ENCODE results near the gene IFNAR1.

The IFNAR1 gene

GRCh38 chr21:33292724-33293123 is 32.0 kb upstream of the IFNAR1 start:
- Histone ChIP-seq H3K79me2 (ENCODE audit: control insufficient read depth, insufficient read depth, low read length, unreplicated experiment) (no peaks in the 10 kb centered on the region), H3K36me3 (ENCODE audit: insufficient read depth, low read length) (peaks cover 4% of the 10 kb centered on the region; the same call in 1 of the 2 replicates), H3K27ac (ENCODE audit: low read depth, low read length) (no peak overlapping the region), H3K4me3 (ENCODE audit: low read depth, low read length) (no peak overlapping the region), H3K27me3 (ENCODE audit: insufficient read depth, low read length) (no peaks in the 10 kb centered on the region), H2AFZ (ENCODE audit: low read length, unreplicated experiment) (no peak overlapping the region), H3K4me1 (ENCODE audit: control insufficient read depth, insufficient read depth, low read length, unreplicated experiment) (no peaks in the 10 kb centered on the region)

GRCh38 chr21:33293136-33293535 is 31.6 kb upstream of the IFNAR1 start:
- peaks cover 4% of the 10 kb centered on the region; the same call in 1 of the 2 replicates for H3K36me3 ChIP-seq (ENCODE audit: insufficient read depth, low read length)
- no peaks in the 10 kb centered on the region for H3K4me1 ChIP-seq (ENCODE audit: control insufficient read depth, insufficient read depth, low read length, unreplicated experiment)
- no peaks in the 10 kb centered on the region for H3K79me2 ChIP-seq (ENCODE audit: control insufficient read depth, insufficient read depth, low read length, unreplicated experiment)
- H2AFZ ChIP-seq (ENCODE audit: low read length, unreplicated experiment) = no peak overlapping the region
- no peak overlapping the region for H3K4me3 ChIP-seq (ENCODE audit: low read depth, low read length)
- no peak overlapping the region for H3K27ac ChIP-seq (ENCODE audit: low read depth, low read length)
- no peaks in the 10 kb centered on the region for H3K27me3 ChIP-seq (ENCODE audit: insufficient read depth, low read length)

GRCh38 chr21:33293811-33294216 is 31.0 kb upstream of the IFNAR1 start:
- H3K4me3 ChIP-seq (ENCODE audit: low read depth, low read length) = no peak overlapping the region

GRCh38 chr21:33296156-33296555 is 28.6 kb upstream of the IFNAR1 start:
- H3K79me2 ChIP-seq (ENCODE audit: control insufficient read depth, insufficient read depth, low read length, unreplicated experiment) = no peaks in the 10 kb centered on the region
- no peak overlapping the region for H2AFZ ChIP-seq (ENCODE audit: low read length, unreplicated experiment)
- H3K36me3 ChIP-seq (ENCODE audit: insufficient read depth, low read length) = peaks cover 4% of the 10 kb centered on the region; the same call in 1 of the 2 replicates
- H3K4me3 ChIP-seq (ENCODE audit: low read depth, low read length) = no peak overlapping the region
- H3K27me3 ChIP-seq (ENCODE audit: insufficient read depth, low read length) = no peaks in the 10 kb centered on the region
- H3K27ac ChIP-seq (ENCODE audit: low read depth, low read length) = no peak overlapping the region
- no peaks in the 10 kb centered on the region for H3K4me1 ChIP-seq (ENCODE audit: control insufficient read depth, insufficient read depth, low read length, unreplicated experiment)

More at GRCh38 chr21:33293811-33294216, 31.0 kb upstream of the IFNAR1 start:
- H3K4me1 ChIP-seq (ENCODE audit: control insufficient read depth, insufficient read depth, low read length, unreplicated experiment) = no peaks in the 10 kb centered on the region
- H3K79me2 ChIP-seq (ENCODE audit: control insufficient read depth, insufficient read depth, low read length, unreplicated experiment) = no peaks in the 10 kb centered on the region
- no peak overlapping the region for H2AFZ ChIP-seq (ENCODE audit: low read length, unreplicated experiment)
- H3K27me3 ChIP-seq (ENCODE audit: insufficient read depth, low read length) = no peaks in the 10 kb centered on the region
- H3K27ac ChIP-seq (ENCODE audit: low read depth, low read length) = no peak overlapping the region
- peaks cover 4% of the 10 kb centered on the region; the same call in 1 of the 2 replicates for H3K36me3 ChIP-seq (ENCODE audit: insufficient read depth, low read length)

GRCh38 chr21:33299181-33299752 is 25.5 kb upstream of the IFNAR1 start:
- Histone ChIP-seq H3K27ac (ENCODE audit: low read depth, low read length) (no peak overlapping the region), H3K36me3 (ENCODE audit: insufficient read depth, low read length) (peaks cover 4% of the 10 kb centered on the region; the same call in 1 of the 2 replicates), H2AFZ (ENCODE audit: low read length, unreplicated experiment) (no peak overlapping the region), H3K4me1 (ENCODE audit: control insufficient read depth, insufficient read depth, low read length, unreplicated experiment) (no peaks in the 10 kb centered on the region), H3K4me3 (ENCODE audit: low read depth, low read length) (no peak overlapping the region), H3K27me3 (ENCODE audit: insufficient read depth, low read length) (no peaks in the 10 kb centered on the region), H3K79me2 (ENCODE audit: control insufficient read depth, insufficient read depth, low read length, unreplicated experiment) (no peaks in the 10 kb centered on the region)

- H3K4me1 ChIP-seq (ENCODE audit: control insufficient read depth, insufficient read depth, low read length, unreplicated experiment) = no peaks in the 10 kb centered on the region
- H3K79me2 ChIP-seq (ENCODE audit: control insufficient read depth, insufficient read depth, low read length, unreplicated experiment) = no peaks in the 10 kb centered on the region
- H3K4me3 ChIP-seq (ENCODE audit: low read depth, low read length) = no peak overlapping the region
- no peak overlapping the region for H2AFZ ChIP-seq (ENCODE audit: low read length, unreplicated experiment)
- H3K27me3 ChIP-seq (ENCODE audit: insufficient read depth, low read length) = no peaks in the 10 kb centered on the region
- no peak overlapping the region for H3K27ac ChIP-seq (ENCODE audit: low read depth, low read length)
- H3K36me3 ChIP-seq (ENCODE audit: insufficient read depth, low read length) = peaks cover 4% of the 10 kb centered on the region; the same call in 1 of the 2 replicates
Measured at GRCh38 chr21:33300701-33301631, 23.8 kb upstream of the IFNAR1 start.

GRCh38 chr21:33301632-33302002 is 23.2 kb upstream of the IFNAR1 start:
- Histone ChIP-seq H3K4me3 (ENCODE audit: low read depth, low read length) (no peak overlapping the region), H3K79me2 (ENCODE audit: control insufficient read depth, insufficient read depth, low read length, unreplicated experiment) (no peaks in the 10 kb centered on the region), H2AFZ (ENCODE audit: low read length, unreplicated experiment) (no peak overlapping the region), H3K27ac (ENCODE audit: low read depth, low read length) (no peak overlapping the region), H3K27me3 (ENCODE audit: insufficient read depth, low read length) (no peaks in the 10 kb centered on the region), H3K4me1 (ENCODE audit: control insufficient read depth, insufficient read depth, low read length, unreplicated experiment) (no peaks in the 10 kb centered on the region), H3K36me3 (ENCODE audit: insufficient read depth, low read length) (no peaks in the 10 kb centered on the region)

- Histone ChIP-seq H3K4me1 (ENCODE audit: control insufficient read depth, insufficient read depth, low read length, unreplicated experiment) (no peaks in the 10 kb centered on the region), H3K4me3 (ENCODE audit: low read depth, low read length) (no peak overlapping the region), H3K36me3 (ENCODE audit: insufficient read depth, low read length) (no peaks in the 10 kb centered on the region), H3K27ac (ENCODE audit: low read depth, low read length) (no peak overlapping the region), H3K27me3 (ENCODE audit: insufficient read depth, low read length) (no peaks in the 10 kb centered on the region), H2AFZ (ENCODE audit: low read length, unreplicated experiment) (no peak overlapping the region), H3K79me2 (ENCODE audit: control insufficient read depth, insufficient read depth, low read length, unreplicated experiment) (no peaks in the 10 kb centered on the region)
Measured at GRCh38 chr21:33302055-33302454, 22.7 kb upstream of the IFNAR1 start.

- H3K4me1 ChIP-seq (ENCODE audit: control insufficient read depth, insufficient read depth, low read length, unreplicated experiment) = no peaks in the 10 kb centered on the region
- H3K27ac ChIP-seq (ENCODE audit: low read depth, low read length) = no peak overlapping the region
- no peaks in the 10 kb centered on the region for H3K27me3 ChIP-seq (ENCODE audit: insufficient read depth, low read length)
- H3K36me3 ChIP-seq (ENCODE audit: insufficient read depth, low read length) = no peaks in the 10 kb centered on the region
- no peak overlapping the region for H2AFZ ChIP-seq (ENCODE audit: low read length, unreplicated experiment)
- H3K4me3 ChIP-seq (ENCODE audit: low read depth, low read length) = no peak overlapping the region
- H3K79me2 ChIP-seq (ENCODE audit: control insufficient read depth, insufficient read depth, low read length, unreplicated experiment) = no peaks in the 10 kb centered on the region
Measured at GRCh38 chr21:33302796-33303195, 22.0 kb upstream of the IFNAR1 start.

GRCh38 chr21:33305344-33305671 is 19.5 kb upstream of the IFNAR1 start:
- H3K36me3 ChIP-seq (ENCODE audit: insufficient read depth, low read length) = no peaks in the 10 kb centered on the region
- H3K4me3 ChIP-seq (ENCODE audit: low read depth, low read length) = no peak overlapping the region
- H3K4me1 ChIP-seq (ENCODE audit: control insufficient read depth, insufficient read depth, low read length, unreplicated experiment) = no peaks in the 10 kb centered on the region
- no peaks in the 10 kb centered on the region for H3K27me3 ChIP-seq (ENCODE audit: insufficient read depth, low read length)
- H2AFZ ChIP-seq (ENCODE audit: low read length, unreplicated experiment) = no peak overlapping the region
- H3K27ac ChIP-seq (ENCODE audit: low read depth, low read length) = no peak overlapping the region
- H3K79me2 ChIP-seq (ENCODE audit: control insufficient read depth, insufficient read depth, low read length, unreplicated experiment) = no peaks in the 10 kb centered on the region

- H3K36me3 ChIP-seq (ENCODE audit: insufficient read depth, low read length) = no peaks in the 10 kb centered on the region
- H3K27me3 ChIP-seq (ENCODE audit: insufficient read depth, low read length) = no peaks in the 10 kb centered on the region
- H3K4me3 ChIP-seq (ENCODE audit: low read depth, low read length) = no peak overlapping the region
- no peak overlapping the region for H3K27ac ChIP-seq (ENCODE audit: low read depth, low read length)
- H2AFZ ChIP-seq (ENCODE audit: low read length, unreplicated experiment) = no peak overlapping the region
- H3K4me1 ChIP-seq (ENCODE audit: control insufficient read depth, insufficient read depth, low read length, unreplicated experiment) = no peaks in the 10 kb centered on the region
- H3K79me2 ChIP-seq (ENCODE audit: control insufficient read depth, insufficient read depth, low read length, unreplicated experiment) = no peaks in the 10 kb centered on the region
Measured at GRCh38 chr21:33305938-33306337, 18.8 kb upstream of the IFNAR1 start.
